Gastroesophageal sphincter (tissue), 4 donors: ENCODE results near the gene DPP6. TPM values are rescaled to one million over a fixed set of nuclear protein-coding genes. Genes with fewer than 3 reads are reported as not detected.

ENCODE experiments used
- ATAC-seq: fragments of 150-250 bp; one replicate; pipeline ENCODE4 v1.9.1; 2016; ENCODE audit warnings: mild to moderate bottlenecking, moderate library complexity
- H3K27ac ChIP-seq, 4 donors: fragments of 200-600 bp; sonication (generic) in 3 of 4; 1 replicate in 3 of 4; 2 replicates in 1 of 4; pipeline ENCODE4 v1.5.1; 2016 to 2019
- H3K27me3 ChIP-seq: fragments of 200-600 bp; sonication (generic); one replicate; pipeline ENCODE4 v1.5.1; 2019
- H3K36me3 ChIP-seq, 2 donors: fragments of 200-600 bp; sonication (generic); one replicate each; pipeline ENCODE4 v1.5.1; 2019; ENCODE audit warnings: control low read depth in 1 of 2
- H3K4me1 ChIP-seq, 3 donors: fragments of 200-600 bp; sonication (generic); 1 replicate in 2 of 3; 2 replicates in 1 of 3; pipeline ENCODE4 v1.5.1; 2016 to 2019; ENCODE audit warnings: control low read depth in 2 of 3
- H3K4me3 ChIP-seq, 2 donors: fragments of 200-600 bp; sonication (generic); one replicate each; pipeline ENCODE4 v1.5.1; 2019; ENCODE audit warnings: mild to moderate bottlenecking in 1 of 2, moderate library complexity in 1 of 2
- H3K9me3 ChIP-seq, 3 donors: fragments of 200-600 bp; sonication (generic); one replicate each; pipeline ENCODE4 v1.5.1; 2017 to 2019; ENCODE audit warnings: control low read depth in 2 of 3
- CTCF ChIP-seq, 4 experiments: fragments of 200-600 bp in 2 of 4; fragments of 450-650 bp in 2 of 4; sonication (generic) in 1 of 4; IDR thresholded peaks; one replicate each; pipeline ENCODE4 v1.5.1; 2017 to 2019; ENCODE audit warnings: antibody characterized with exemption in 4 of 4, mild to moderate bottlenecking in 2 of 4, moderate library complexity in 2 of 4
- EP300 ChIP-seq: sonication (generic); formaldehyde crosslinking; IDR thresholded peaks from one replicate; pipeline ENCODE4 v1.6.1; 2017; ENCODE audit warnings: antibody characterized with exemption, mild to moderate bottlenecking
- POLR2A ChIP-seq, 2 donors: fragments of 450-650 bp; IDR thresholded peaks; one replicate each; pipeline ENCODE4 v1.6.1; 2017; ENCODE audit warnings: antibody characterized with exemption in 2 of 2, mild to moderate bottlenecking in 2 of 2, moderate library complexity in 1 of 2
- POLR2AphosphoS5 ChIP-seq: sonication (generic); formaldehyde crosslinking; IDR thresholded peaks from one replicate; pipeline ENCODE4 v1.6.1; 2017; ENCODE audit warnings: antibody characterized with exemption
- WGBS, 2 donors: methylation state at CpG; one replicate each; pipeline ENCODE4 v1.1.5; 2018; ENCODE audit warnings: low coverage in 1 of 2; 5-methylcytosine and 5-hydroxymethylcytosine counted together
- total RNA-seq, 4 donors: library from RNA; depleted of rRNA; stranded (reverse); fragments of >200 nt; gene quantifications; one replicate each; pipeline ENCODE4 v1.1.0, GENCODE V29; 2016

Gene DPP6
- total RNA-seq, 4 donors from 2014 or later, result 14.3 to 40.0 (median 23.1) TPM

- H3K4me1 ChIP-seq, result no peaks in the 10 kb centered on the region
- H3K4me3 ChIP-seq, result no peak overlapping the region
- TF ChIP-seq EP300, result no peak
- TF ChIP-seq POLR2AphosphoS5, result no peak
- TF ChIP-seq CTCF (IDR thresholded peaks at IDR 0.05), result no peak
- no peak for TF ChIP-seq POLR2A (IDR thresholded peaks at IDR 0.05)
- no peaks in the 10 kb centered on the region for H3K36me3 ChIP-seq
- no peak for ATAC-seq
- 80 to 100% methylated on average over 1 to 4 of the region's 4 CpGs for WGBS, 2 donors
- no peak overlapping the region for H3K27ac ChIP-seq
- H3K27me3 ChIP-seq, result no peaks in the 10 kb centered on the region
- H3K9me3 ChIP-seq, result no peaks in the 10 kb centered on the region
These were observed 467.0 kb downstream of the DPP6 start for GRCh38 chr7:154519229-154519628.

GRCh38 chr7:154530136-154530535, 477.9 kb downstream of the DPP6 start:
- TF ChIP-seq CTCF (IDR thresholded peaks at IDR 0.05) (no peak), POLR2AphosphoS5 (no peak), EP300 (no peak), POLR2A (IDR thresholded peaks at IDR 0.05) (no peak)
- no peaks in the 10 kb centered on the region for H3K36me3 ChIP-seq
- WGBS, 2 donors, result 86 to 91% methylated on average over 1 of the region's 1 CpG

GRCh38 chr7:154532771-154533170, 480.6 kb downstream of the DPP6 start:
- Histone ChIP-seq H3K27ac (no peak overlapping the region), H3K27me3 (no peaks in the 10 kb centered on the region), H3K9me3 (peaks cover 0 to 20% (median 0%) of the 10 kb centered on the region in 3 donors), H3K4me3 (no peak overlapping the region), H3K36me3 (no peaks in the 10 kb centered on the region), H3K4me1 (no peaks in the 10 kb centered on the region)
- ATAC-seq, result no peak
- TF ChIP-seq CTCF (IDR thresholded peaks at IDR 0.05) (no peak), POLR2A (IDR thresholded peaks at IDR 0.05) (no peak), POLR2AphosphoS5 (no peak), EP300 (no peak)

More at GRCh38 chr7:154530136-154530535, 477.9 kb downstream of the DPP6 start:
- Histone ChIP-seq H3K4me1 (no peaks in the 10 kb centered on the region), H3K27me3 (no peaks in the 10 kb centered on the region), H3K9me3 (peaks cover 0 to 20% (median 0%) of the 10 kb centered on the region in 3 donors), H3K4me3 (no peak overlapping the region), H3K27ac (no peak overlapping the region)
- no peak for ATAC-seq

- no peaks in the 10 kb centered on the region for H3K4me1 ChIP-seq
- no peak overlapping the region for H3K4me3 ChIP-seq
- 88 to 96% methylated on average over 4 of the region's 4 CpGs for WGBS, 2 donors
- H3K9me3 ChIP-seq, result no peaks in the 10 kb centered on the region
- TF ChIP-seq POLR2AphosphoS5 (no peak), CTCF (IDR thresholded peaks at IDR 0.05) (no peak), EP300 (no peak), POLR2A (IDR thresholded peaks at IDR 0.05) (no peak)
- no peaks in the 10 kb centered on the region for H3K36me3 ChIP-seq
- ATAC-seq, result no peak
- no peak overlapping the region for H3K27ac ChIP-seq
- H3K27me3 ChIP-seq, result no peaks in the 10 kb centered on the region
These were observed 488.4 kb downstream of the DPP6 start for GRCh38 chr7:154540596-154540995.

GRCh38 chr7:154541606-154542005, 489.4 kb downstream of the DPP6 start:
- no peak for TF ChIP-seq EP300
- TF ChIP-seq CTCF (IDR thresholded peaks at IDR 0.05), result no peak
- no peak for TF ChIP-seq POLR2AphosphoS5
- no peak for TF ChIP-seq POLR2A (IDR thresholded peaks at IDR 0.05)
- no peaks in the 10 kb centered on the region for H3K27me3 ChIP-seq

More at GRCh38 chr7:154541606-154542005, 489.4 kb downstream of the DPP6 start:
- ATAC-seq, result no peak
- WGBS, 2 donors, result 69 to 81% methylated on average over 3 to 5 of the region's 5 CpGs
- no peaks in the 10 kb centered on the region for H3K36me3 ChIP-seq
- H3K4me3 ChIP-seq, result no peak overlapping the region
- H3K4me1 ChIP-seq, result no peaks in the 10 kb centered on the region
- no peaks in the 10 kb centered on the region for H3K9me3 ChIP-seq
- H3K27ac ChIP-seq, result no peak overlapping the region
